ENCODE data around the gene GPR34.

DNA sequence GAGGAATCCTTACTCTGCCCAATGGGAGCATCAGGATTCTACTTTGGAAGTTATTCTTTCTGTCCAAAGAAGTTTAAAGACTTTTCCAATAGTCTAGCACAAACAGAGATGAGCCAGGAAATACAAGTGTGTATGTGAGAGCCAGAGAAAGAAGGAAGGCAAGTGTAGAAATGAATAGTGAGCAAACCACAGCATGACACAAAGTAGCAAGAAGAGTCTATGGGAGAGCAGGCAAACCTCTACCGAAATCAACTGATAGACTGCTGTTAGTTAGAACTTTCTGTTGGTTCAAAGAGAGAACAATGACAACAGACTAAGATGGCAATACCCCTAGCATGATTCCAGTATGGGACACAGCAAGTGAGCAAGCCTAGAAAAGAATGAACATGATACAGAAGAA is 16.1 kb upstream of the GPR34 start:
- no peak for TF ChIP-seq CTCF (IDR thresholded peaks at IDR 0.05)
- TF ChIP-seq POLR2A (IDR thresholded peaks at IDR 0.05), result no peak

Data from body of pancreas (tissue), 4 donors.